Activated naive CD4-positive, alpha-beta T cell treated with anti-CD3 and anti-CD28 coated beads for 36 hours (primary cell): ENCODE results near the gene IGFN1. TPM values are rescaled to one million over a fixed set of nuclear protein-coding genes. Genes with fewer than 3 reads are reported as not detected.

Experiments used
- CTCF ChIA-PET: fragments of 350-600 bp; sonication (Branson Sonifier 250); formaldehyde crosslinking; loops from one replicate; lab custom pipeline; 2021; ENCODE audit warnings: antibody characterized with exemption; lab: Charles Lee
- DNase-seq: peaks from one replicate; pipeline ENCODE4 v3.0.0-alpha.2; 2020
- H3K27ac Mint-ChIP-seq: one replicate; pipeline ENCODE4 v1.8.0; 2021; ENCODE audit warnings: mild to moderate bottlenecking, mixed read lengths
- H3K27me3 Mint-ChIP-seq: one replicate; pipeline ENCODE4 v1.8.0; 2021; ENCODE audit warnings: low read depth, mixed read lengths
- H3K36me3 Mint-ChIP-seq: one replicate; pipeline ENCODE4 v1.8.0; 2021; ENCODE audit warnings: low read depth, mixed read lengths
- H3K4me1 Mint-ChIP-seq: one replicate; pipeline ENCODE4 v1.8.0; 2021; ENCODE audit warnings: low read depth, mixed read lengths
- H3K4me3 Mint-ChIP-seq: one replicate; pipeline ENCODE4 v1.8.0; 2021; ENCODE audit warnings: mild to moderate bottlenecking, moderate library complexity, mixed read lengths
- H3K9me3 Mint-ChIP-seq: one replicate; pipeline ENCODE4 v1.8.0; 2021; ENCODE audit warnings: mixed read lengths
- intact Hi-C: fragments of 100-400 bp; cut with micrococcal nuclease; formaldehyde crosslinking; loops from one replicate; pipeline ENCODE4 v1.15.1; 2023
- total RNA-seq, 2 experiments: library from RNA; stranded (reverse); gene quantifications; one replicate each; pipeline ENCODE4 v1.2.3, GENCODE V29; 2021

IGFN1 gene
- total RNA-seq, 2 experiments from 2014 or later = not detected

- no peaks in the 10 kb centered on the region for H3K9me3 Mint-ChIP-seq
- no peaks in the 10 kb centered on the region for H3K36me3 Mint-ChIP-seq
- CTCF ChIA-PET = no interaction called here
- intact Hi-C loops = no loop called here
- no peak overlapping the region for H3K27ac Mint-ChIP-seq
- no peaks in the 10 kb centered on the region for H3K4me1 Mint-ChIP-seq
- no peak for DNase-seq
- peaks cover 32% of the 10 kb centered on the region for H3K27me3 Mint-ChIP-seq
- no peak overlapping the region for H3K4me3 Mint-ChIP-seq
Observed at GRCh38 chr1:201240171-201240570, 49.5 kb downstream of the IGFN1 start.

DNA sequence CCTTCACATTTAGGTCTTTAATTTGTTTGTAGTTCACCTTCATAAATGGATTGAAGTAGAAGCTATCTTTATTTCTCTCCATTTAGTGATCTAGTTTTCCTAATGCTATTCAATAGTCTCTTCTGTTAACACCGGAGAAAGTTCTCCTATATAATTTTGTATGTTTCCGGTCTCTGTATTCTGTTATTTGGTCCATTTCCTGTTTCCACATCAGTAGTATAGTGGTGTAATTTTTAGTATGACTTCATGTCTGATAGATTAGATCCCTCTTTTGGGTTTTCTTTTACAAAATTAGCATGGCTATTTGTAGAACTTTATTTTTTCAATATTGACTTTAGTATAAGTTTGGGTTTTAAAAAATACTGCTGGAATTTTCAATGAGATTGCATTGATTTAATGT is 51.1 kb downstream of the IGFN1 start:
- CTCF ChIA-PET = interaction anchor here (1.8 kb wide), 1 partner anchor 12 kb away, joined by 4 read pairs; no protein-coding TSS in a partner anchor
- peaks cover 34% of the 10 kb centered on the region for H3K27me3 Mint-ChIP-seq
- DNase-seq = no peak
- H3K9me3 Mint-ChIP-seq = no peaks in the 10 kb centered on the region
- H3K4me1 Mint-ChIP-seq = no peaks in the 10 kb centered on the region
- H3K4me3 Mint-ChIP-seq = no peak overlapping the region
- intact Hi-C loops = no loop called here
- H3K27ac Mint-ChIP-seq = no peak overlapping the region
- H3K36me3 Mint-ChIP-seq = no peaks in the 10 kb centered on the region

GRCh38 chr1:201245082-201245481 is 54.5 kb downstream of the IGFN1 start:
- no peak for DNase-seq
- no peaks in the 10 kb centered on the region for H3K9me3 Mint-ChIP-seq
- H3K27ac Mint-ChIP-seq = no peak overlapping the region
- no peaks in the 10 kb centered on the region for H3K36me3 Mint-ChIP-seq
- intact Hi-C loops = no loop called here
- H3K27me3 Mint-ChIP-seq = peaks cover 28% of the 10 kb centered on the region
- H3K4me1 Mint-ChIP-seq = no peaks in the 10 kb centered on the region
- CTCF ChIA-PET = no interaction called here
- H3K4me3 Mint-ChIP-seq = no peak overlapping the region

DNA sequence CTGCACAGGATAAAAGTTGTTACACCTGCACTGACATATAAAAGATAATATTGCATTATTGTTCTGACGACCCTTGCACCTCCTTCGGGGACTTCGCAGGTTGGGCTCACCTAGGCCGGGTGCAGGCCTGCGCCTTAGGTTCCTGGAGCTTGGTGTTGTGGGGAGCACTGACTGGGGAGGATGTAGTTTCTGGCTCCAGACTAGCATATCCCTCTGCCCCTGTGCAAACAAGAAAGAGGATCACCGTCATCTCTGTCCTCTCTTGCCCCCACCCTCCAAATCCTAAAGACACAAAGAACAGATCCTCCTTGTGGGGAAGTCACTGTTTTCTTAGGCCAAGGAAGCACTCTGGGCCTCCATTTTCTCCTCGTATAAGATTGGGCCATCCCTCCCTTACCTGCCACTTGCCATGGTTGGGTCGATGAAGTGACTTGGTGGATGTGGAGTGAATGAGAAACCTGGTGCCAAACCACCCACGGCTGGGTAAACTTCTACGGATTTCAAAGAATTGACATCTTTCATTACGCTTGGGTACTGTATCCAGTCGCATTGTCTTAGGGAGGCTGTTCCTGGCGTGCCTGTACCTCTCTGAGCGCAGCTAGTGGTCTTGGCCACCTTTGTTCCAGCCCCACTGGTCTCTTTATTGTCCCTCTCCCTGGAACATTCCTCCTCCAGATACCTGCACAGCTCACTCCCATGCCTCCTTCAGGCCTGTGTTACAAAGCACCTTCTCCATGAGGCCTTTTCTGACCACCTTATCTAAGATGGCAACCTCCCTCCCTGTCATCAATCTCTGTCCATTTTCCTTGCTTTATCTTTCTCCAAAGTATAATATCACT is 58.3 kb downstream of the IGFN1 start:
- CTCF ChIA-PET = interaction anchor here (1.1 kb wide), 1 partner anchor 16 kb away, joined by 5 read pairs; no protein-coding TSS in a partner anchor
- H3K4me3 Mint-ChIP-seq = no peak overlapping the region
- H3K4me1 Mint-ChIP-seq = no peaks in the 10 kb centered on the region
- no peak for DNase-seq
- no peaks in the 10 kb centered on the region for H3K36me3 Mint-ChIP-seq
- peaks cover 10% of the 10 kb centered on the region for H3K27me3 Mint-ChIP-seq
- no peak overlapping the region for H3K27ac Mint-ChIP-seq
- H3K9me3 Mint-ChIP-seq = no peaks in the 10 kb centered on the region
- intact Hi-C loops = no loop called here

DNA sequence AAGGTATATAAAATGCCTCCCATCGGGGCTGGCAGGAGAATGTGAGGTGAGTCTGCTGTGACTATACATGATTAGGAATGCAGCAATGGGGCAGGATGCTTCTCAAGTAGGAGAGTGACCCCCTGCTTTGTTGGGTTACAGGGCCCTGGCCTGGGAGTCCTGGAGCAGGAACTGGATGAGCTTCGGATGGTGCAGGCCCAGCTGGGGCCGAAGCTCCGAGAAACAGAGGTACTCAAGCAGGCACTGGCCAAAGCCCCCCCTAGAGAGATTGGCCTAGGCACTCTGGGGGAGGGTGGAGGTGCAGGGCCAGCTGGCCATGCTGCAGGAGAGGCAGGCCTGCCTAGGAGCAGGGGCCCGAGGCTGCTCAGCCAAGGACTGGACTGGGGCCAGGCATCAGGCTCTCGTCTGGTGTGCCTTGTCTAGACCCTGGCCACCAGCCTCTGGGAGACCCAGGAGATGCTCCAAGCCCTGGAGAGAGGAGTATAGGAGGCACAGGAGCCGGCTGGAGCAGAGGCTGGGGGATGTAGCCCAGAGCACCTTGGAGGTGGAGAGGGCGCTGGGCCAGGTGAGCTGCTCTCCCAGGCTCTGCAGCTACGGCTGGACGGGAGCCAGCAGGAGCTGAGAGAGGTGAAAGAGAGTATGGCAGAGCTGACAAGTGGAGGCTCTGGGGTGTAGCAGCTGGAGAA is 59.8 kb downstream of the IGFN1 start:
- intact Hi-C loops = loop anchor here (5.0 kb wide), 1 partner anchor 97 kb away; no protein-coding TSS in a partner anchor
- peaks cover 2% of the 10 kb centered on the region for H3K27me3 Mint-ChIP-seq
- H3K36me3 Mint-ChIP-seq = no peaks in the 10 kb centered on the region
- no peaks in the 10 kb centered on the region for H3K9me3 Mint-ChIP-seq
- CTCF ChIA-PET = interaction anchor here (1.1 kb wide), 1 partner anchor 17 kb away, joined by 5 read pairs; no protein-coding TSS in a partner anchor
- H3K4me3 Mint-ChIP-seq = no peak overlapping the region
- no peaks in the 10 kb centered on the region for H3K4me1 Mint-ChIP-seq
- DNase-seq = no peak
- H3K27ac Mint-ChIP-seq = no peak overlapping the region

GRCh38 chr1:201251411-201251810 is 60.8 kb downstream of the IGFN1 start:
- no peaks in the 10 kb centered on the region for H3K27me3 Mint-ChIP-seq
- no peaks in the 10 kb centered on the region for H3K36me3 Mint-ChIP-seq
- H3K9me3 Mint-ChIP-seq = no peaks in the 10 kb centered on the region
- CTCF ChIA-PET = interaction anchor here (0.6 to 1.4 kb wide), 4 partner anchors 70 to 111 kb away, joined by 3 to 4 read pairs (median 4); no protein-coding TSS in a partner anchor
- no peak overlapping the region for H3K4me3 Mint-ChIP-seq
- DNase-seq = no peak
- H3K4me1 Mint-ChIP-seq = no peaks in the 10 kb centered on the region
- intact Hi-C loops = loop anchor here (5.0 kb wide), 1 partner anchor 96 kb away; no protein-coding TSS in a partner anchor
- no peak overlapping the region for H3K27ac Mint-ChIP-seq

DNA sequence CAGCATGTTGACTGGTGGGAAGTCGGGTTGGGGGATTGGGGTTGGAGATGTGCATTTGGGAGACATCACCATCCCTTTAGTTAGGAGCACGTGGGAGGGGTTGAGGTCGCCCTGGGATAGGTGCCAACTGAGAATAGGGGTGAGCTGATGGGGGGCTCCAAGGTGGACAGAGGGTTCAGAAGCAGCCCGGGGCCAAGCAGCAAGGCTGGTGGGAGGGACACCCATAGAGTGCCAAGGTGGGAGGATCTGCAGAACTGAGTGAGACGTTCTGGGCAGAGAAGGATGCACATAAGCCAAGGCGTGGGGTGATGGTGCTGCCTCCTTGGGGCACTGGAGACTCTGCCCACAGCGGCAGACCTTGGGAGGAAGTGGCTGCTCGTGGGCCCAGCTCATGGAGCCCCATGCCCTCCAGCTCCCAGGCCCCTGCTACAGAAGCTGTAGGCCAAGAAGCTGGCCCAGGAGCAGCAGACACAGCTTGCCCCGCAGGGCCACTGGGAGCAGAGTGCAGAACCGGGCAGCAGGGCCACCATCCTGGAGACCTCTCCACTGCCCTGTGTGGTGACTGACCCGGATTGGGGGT is 61.3 kb downstream of the IGFN1 start:
- no peaks in the 10 kb centered on the region for H3K27me3 Mint-ChIP-seq
- H3K27ac Mint-ChIP-seq = no peak overlapping the region
- DNase-seq = no peak
- intact Hi-C loops = loop anchor here (5.0 kb wide), 1 partner anchor 95 kb away; no protein-coding TSS in a partner anchor
- H3K36me3 Mint-ChIP-seq = no peaks in the 10 kb centered on the region
- no peaks in the 10 kb centered on the region for H3K4me1 Mint-ChIP-seq
- CTCF ChIA-PET = interaction anchor here (0.6 to 1.4 kb wide), 4 partner anchors 70 to 111 kb away, joined by 3 to 4 read pairs (median 4); no protein-coding TSS in a partner anchor
- H3K4me3 Mint-ChIP-seq = no peak overlapping the region
- no peaks in the 10 kb centered on the region for H3K9me3 Mint-ChIP-seq

GRCh38 chr1:201252944-201253371 is 62.3 kb downstream of the IGFN1 start:
- CTCF ChIA-PET = interaction anchor here (1.4 to 3.4 kb wide), 3 partner anchors 10 to 109 kb away, joined by 3 to 34 read pairs (median 7); no protein-coding TSS in a partner anchor
- no peaks in the 10 kb centered on the region for H3K9me3 Mint-ChIP-seq
- H3K4me1 Mint-ChIP-seq = no peaks in the 10 kb centered on the region
- no peak overlapping the region for H3K27ac Mint-ChIP-seq
- no peak for DNase-seq
- no peak overlapping the region for H3K4me3 Mint-ChIP-seq
- intact Hi-C loops = loop anchor here (5.0 kb wide), 1 partner anchor 94 kb away; no protein-coding TSS in a partner anchor
- no peaks in the 10 kb centered on the region for H3K27me3 Mint-ChIP-seq
- no peaks in the 10 kb centered on the region for H3K36me3 Mint-ChIP-seq

DNA sequence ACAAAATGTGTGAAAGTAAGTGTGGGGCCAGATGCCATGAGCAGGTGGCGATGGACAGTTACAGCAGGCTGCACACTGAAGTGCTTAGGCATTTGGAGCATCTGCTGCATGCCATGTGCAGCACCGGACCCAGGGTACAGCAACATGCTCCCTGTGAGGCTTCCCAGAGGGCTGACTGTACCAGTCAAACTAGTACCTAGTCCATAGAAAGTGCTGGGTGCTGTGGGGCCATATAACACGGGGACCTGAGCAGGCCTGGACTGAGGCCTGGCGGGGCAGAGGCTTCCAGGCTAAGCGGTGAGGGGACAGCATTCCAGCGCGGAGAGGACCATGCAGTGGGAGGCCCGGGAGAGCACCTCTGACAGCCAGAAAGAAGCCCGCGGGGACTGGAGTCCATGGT is 62.8 kb downstream of the IGFN1 start:
- intact Hi-C loops = loop anchor here (5.0 kb wide), 1 partner anchor 94 kb away; no protein-coding TSS in a partner anchor
- Mint-ChIP-seq H3K27me3 (no peaks in the 10 kb centered on the region), H3K27ac (no peak overlapping the region), H3K4me3 (no peak overlapping the region), H3K4me1 (no peaks in the 10 kb centered on the region), H3K36me3 (no peaks in the 10 kb centered on the region), H3K9me3 (no peaks in the 10 kb centered on the region)
- DNase-seq = no peak
- CTCF ChIA-PET = interaction anchor here (1.1 to 3.4 kb wide), 6 partner anchors 10 to 141 kb away, joined by 3 to 34 read pairs (median 4); no protein-coding TSS in a partner anchor

GRCh38 chr1:201253906-201254624 is 63.4 kb downstream of the IGFN1 start:
- H3K36me3 Mint-ChIP-seq = no peaks in the 10 kb centered on the region
- H3K4me3 Mint-ChIP-seq = no peak overlapping the region
- no peak overlapping the region for H3K27ac Mint-ChIP-seq
- no peak for DNase-seq
- H3K9me3 Mint-ChIP-seq = no peaks in the 10 kb centered on the region
- intact Hi-C loops = loop anchor here (1.0 to 5.0 kb wide), 3 partner anchors 93 to 154 kb away; no protein-coding TSS in a partner anchor
- no peaks in the 10 kb centered on the region for H3K27me3 Mint-ChIP-seq
- no peaks in the 10 kb centered on the region for H3K4me1 Mint-ChIP-seq
- CTCF ChIA-PET = interaction anchor here (0.7 to 3.4 kb wide), 15 partner anchors 9 to 262 kb away, joined by 3 to 34 read pairs (median 4); no protein-coding TSS in a partner anchor
